ENCODE measurements around the gene CCHCR1. TPM values are rescaled to one million over a fixed set of nuclear protein-coding genes. Genes with fewer than 3 reads are reported as not detected.

CCHCR1 gene
- total and polyA plus RNA-seq, 9 of the 15 experiments (the other 6 are each of a cell fraction or from before 2014, with no cell fraction given) = 1.2 to 47.3 (median 32.0) TPM

DNA sequence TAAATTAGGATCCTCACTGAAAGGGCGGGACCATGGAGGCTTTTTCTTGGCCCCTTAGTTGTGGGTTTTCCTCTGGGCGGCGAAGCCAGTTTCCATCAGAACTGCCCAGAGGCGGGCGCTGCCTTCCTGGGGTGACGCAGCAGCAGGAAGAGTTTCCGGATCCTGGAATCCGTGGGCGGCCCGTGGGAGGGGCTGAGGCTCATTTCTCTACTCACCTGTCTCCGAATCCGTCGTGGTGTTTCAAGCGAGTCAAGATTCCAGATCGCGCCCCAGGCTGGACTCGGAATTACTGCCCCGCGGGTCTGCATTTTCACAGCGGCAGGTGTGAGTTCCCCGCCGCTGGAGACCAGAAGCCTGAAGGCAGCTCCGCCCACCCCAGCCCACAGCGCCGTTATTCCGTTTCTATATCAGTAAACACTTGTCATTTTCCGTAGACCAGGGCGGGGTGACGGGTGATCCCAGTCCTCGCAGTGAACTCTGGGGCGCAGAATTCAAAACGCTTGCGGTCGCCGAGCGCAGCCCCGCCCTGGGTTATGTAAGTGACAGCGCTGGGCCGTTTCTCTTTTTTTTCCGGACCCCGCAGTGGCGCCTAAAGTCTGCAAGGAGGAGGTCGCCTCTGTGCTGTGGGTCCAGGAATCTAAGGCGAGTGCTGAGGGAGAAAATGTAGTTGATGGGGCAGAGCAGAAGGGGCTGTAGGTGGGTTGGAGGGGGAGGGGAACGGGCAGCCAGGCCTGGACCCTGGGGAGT lies 40.1 kb upstream of the CCHCR1 start (continued):
- no peak for TF ChIP-seq NCOA4 (IDR thresholded peaks at IDR 0.05; ENCODE audit: partially characterized antibody)
- peak; percentile 75 to 85; a peak in 3 of 4 replicates for TF ChIP-seq FOXK2 (conservative IDR thresholded peaks at IDR 0.05 in 1 of 2, IDR thresholded peaks at IDR 0.05 in 1 of 2; ENCODE audit: low read depth in 2 of 2)
- TF ChIP-seq, protein P1, sequence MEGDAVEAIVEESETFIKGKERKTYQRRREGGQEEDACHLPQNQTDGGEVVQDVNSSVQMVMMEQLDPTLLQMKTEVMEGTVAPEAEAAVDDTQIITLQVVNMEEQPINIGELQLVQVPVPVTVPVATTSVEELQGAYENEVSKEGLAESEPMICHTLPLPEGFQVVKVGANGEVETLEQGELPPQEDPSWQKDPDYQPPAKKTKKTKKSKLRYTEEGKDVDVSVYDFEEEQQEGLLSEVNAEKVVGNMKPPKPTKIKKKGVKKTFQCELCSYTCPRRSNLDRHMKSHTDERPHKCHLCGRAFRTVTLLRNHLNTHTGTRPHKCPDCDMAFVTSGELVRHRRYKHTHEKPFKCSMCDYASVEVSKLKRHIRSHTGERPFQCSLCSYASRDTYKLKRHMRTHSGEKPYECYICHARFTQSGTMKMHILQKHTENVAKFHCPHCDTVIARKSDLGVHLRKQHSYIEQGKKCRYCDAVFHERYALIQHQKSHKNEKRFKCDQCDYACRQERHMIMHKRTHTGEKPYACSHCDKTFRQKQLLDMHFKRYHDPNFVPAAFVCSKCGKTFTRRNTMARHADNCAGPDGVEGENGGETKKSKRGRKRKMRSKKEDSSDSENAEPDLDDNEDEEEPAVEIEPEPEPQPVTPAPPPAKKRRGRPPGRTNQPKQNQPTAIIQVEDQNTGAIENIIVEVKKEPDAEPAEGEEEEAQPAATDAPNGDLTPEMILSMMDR (IDR thresholded peaks at IDR 0.05 in 2 of 3, conservative IDR thresholded peaks at IDR 0.05 in 1 of 3; ENCODE audit: insufficient read depth in 2 of 3, low read depth in 1 of 3, low read length in 3 of 3) = peak in 1 of 3 experiments; percentile 1; a peak in 1 of 6 replicates
- TF ChIP-seq, protein P2, sequence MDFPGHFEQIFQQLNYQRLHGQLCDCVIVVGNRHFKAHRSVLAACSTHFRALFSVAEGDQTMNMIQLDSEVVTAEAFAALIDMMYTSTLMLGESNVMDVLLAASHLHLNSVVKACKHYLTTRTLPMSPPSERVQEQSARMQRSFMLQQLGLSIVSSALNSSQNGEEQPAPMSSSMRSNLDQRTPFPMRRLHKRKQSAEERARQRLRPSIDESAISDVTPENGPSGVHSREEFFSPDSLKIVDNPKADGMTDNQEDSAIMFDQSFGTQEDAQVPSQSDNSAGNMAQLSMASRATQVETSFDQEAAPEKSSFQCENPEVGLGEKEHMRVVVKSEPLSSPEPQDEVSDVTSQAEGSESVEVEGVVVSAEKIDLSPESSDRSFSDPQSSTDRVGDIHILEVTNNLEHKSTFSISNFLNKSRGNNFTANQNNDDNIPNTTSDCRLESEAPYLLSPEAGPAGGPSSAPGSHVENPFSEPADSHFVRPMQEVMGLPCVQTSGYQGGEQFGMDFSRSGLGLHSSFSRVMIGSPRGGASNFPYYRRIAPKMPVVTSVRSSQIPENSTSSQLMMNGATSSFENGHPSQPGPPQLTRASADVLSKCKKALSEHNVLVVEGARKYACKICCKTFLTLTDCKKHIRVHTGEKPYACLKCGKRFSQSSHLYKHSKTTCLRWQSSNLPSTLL (IDR thresholded peaks at IDR 0.05) = no peak
- TF ChIP-seq BACH1 (tag; IDR thresholded peaks at IDR 0.05) = peak; percentile 48; the same call in 1 of the 2 replicates
- TF ChIP-seq STAG1 (CRISPR knock-in tag; IDR thresholded peaks at IDR 0.05; ENCODE audit: borderline replicate concordance) = no peak
- peak; percentile 73 for TF ChIP-seq ZFX (CRISPR knock-in tag; IDR thresholded peaks at IDR 0.05)
- TF ChIP-seq, protein P3, sequence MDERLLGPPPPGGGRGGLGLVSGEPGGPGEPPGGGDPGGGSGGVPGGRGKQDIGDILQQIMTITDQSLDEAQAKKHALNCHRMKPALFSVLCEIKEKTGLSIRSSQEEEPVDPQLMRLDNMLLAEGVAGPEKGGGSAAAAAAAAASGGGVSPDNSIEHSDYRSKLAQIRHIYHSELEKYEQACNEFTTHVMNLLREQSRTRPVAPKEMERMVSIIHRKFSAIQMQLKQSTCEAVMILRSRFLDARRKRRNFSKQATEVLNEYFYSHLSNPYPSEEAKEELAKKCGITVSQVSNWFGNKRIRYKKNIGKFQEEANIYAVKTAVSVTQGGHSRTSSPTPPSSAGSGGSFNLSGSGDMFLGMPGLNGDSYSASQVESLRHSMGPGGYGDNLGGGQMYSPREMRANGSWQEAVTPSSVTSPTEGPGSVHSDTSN (CRISPR knock-in tag; IDR thresholded peaks at IDR 0.05; ENCODE audit: low read depth) = no peak
- TF ChIP-seq, protein P3 (tag; conservative IDR thresholded peaks at IDR 0.05; ENCODE audit: low read depth) = peak; percentile 78
- peak; percentile 50; the same call in 1 of the 2 replicates for TF ChIP-seq LEF1 (IDR thresholded peaks at IDR 0.05)
- TF ChIP-seq, protein P4, sequence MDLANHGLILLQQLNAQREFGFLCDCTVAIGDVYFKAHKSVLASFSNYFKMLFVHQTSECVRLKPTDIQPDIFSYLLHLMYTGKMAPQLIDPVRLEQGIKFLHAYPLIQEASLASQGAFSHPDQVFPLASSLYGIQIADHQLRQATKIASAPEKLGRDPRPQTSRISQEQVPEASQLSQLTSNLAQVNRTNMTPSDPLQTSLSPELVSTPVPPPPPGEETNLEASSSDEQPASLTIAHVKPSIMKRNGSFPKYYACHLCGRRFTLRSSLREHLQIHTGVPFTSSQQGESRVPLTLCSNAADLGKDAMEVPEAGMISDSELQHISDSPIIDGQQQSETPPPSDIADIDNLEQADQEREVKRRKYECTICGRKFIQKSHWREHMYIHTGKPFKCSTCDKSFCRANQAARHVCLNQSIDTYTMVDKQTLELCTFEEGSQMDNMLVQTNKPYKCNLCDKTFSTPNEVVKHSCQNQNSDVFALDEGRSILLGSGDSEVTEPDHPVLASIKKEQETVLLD (IDR thresholded peaks at IDR 0.05) = peak; percentile 24; the same call in 1 of the 2 replicates
- 0 out of 2 replicates have a peak, but pooled peaks have one; percentile 7 for TF ChIP-seq HDAC2 (IDR thresholded peaks at IDR 0.05)
- TF ChIP-seq, protein P5, sequence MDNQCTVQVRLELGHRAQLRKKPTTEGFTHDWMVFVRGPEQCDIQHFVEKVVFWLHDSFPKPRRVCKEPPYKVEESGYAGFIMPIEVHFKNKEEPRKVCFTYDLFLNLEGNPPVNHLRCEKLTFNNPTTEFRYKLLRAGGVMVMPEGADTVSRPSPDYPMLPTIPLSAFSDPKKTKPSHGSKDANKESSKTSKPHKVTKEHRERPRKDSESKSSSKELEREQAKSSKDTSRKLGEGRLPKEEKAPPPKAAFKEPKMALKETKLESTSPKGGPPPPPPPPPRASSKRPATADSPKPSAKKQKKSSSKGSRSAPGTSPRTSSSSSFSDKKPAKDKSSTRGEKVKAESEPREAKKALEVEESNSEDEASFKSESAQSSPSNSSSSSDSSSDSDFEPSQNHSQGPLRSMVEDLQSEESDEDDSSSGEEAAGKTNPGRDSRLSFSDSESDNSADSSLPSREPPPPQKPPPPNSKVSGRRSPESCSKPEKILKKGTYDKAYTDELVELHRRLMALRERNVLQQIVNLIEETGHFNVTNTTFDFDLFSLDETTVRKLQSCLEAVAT (IDR thresholded peaks at IDR 0.05) = peak in 1 of 2 experiments; percentile 76; a peak in 2 of 4 replicates
- peak; percentile 74 for TF ChIP-seq POLR2B (IDR thresholded peaks at IDR 0.05; ENCODE audit: low read depth, partially characterized antibody)
- TF ChIP-seq ZNF408 (CRISPR knock-in tag; IDR thresholded peaks at IDR 0.05; ENCODE audit: low read depth) = no peak
